HG03196 (cell line): ENCODE results near the gene SF3A1.
A peak's percentile ranks its signal among the peaks of the same experiment; 100 is the strongest.

Experiments
- ATAC-seq: cut with Tn5 transposase; IDR thresholded peaks from one replicate; pipeline ENCODE4 v1.9.1; 2021; ENCODE audit not compliant: unreplicated experiment

The SF3A1 gene

GRCh38 chr22:30306627-30307011 lies 50.1 kb downstream of the SF3A1 start:
- no peak for ATAC-seq

GRCh38 chr22:30305906-30306626 lies 50.6 kb downstream of the SF3A1 start:
- ATAC-seq = no peak

GRCh38 chr22:30305519-30305905 lies 51.2 kb downstream of the SF3A1 start:
- peak; percentile 40 for ATAC-seq

GRCh38 chr22:30304495-30305244 lies 52.0 kb downstream of the SF3A1 start:
- no peak for ATAC-seq

GRCh38 chr22:30302810-30303138 lies 53.9 kb downstream of the SF3A1 start:
- ATAC-seq = no peak

- ATAC-seq = no peak
Measured at GRCh38 chr22:30301995-30302809, 54.5 kb downstream of the SF3A1 start.

GRCh38 chr22:30299322-30299721 lies 57.4 kb downstream of the SF3A1 start:
- no peak for ATAC-seq

GRCh38 chr22:30297991-30298701 lies 58.5 kb downstream of the SF3A1 start:
- no peak for ATAC-seq

GRCh38 chr22:30297276-30297990 lies 59.3 kb downstream of the SF3A1 start:
- no peak for ATAC-seq

- no peak for ATAC-seq
Measured at GRCh38 chr22:30296833-30297232, 59.9 kb downstream of the SF3A1 start.

- no peak for ATAC-seq
Measured at GRCh38 chr22:30296324-30296723, 60.4 kb downstream of the SF3A1 start.

GRCh38 chr22:30295576-30295975 lies 61.1 kb downstream of the SF3A1 start:
- no peak for ATAC-seq

- no peak for ATAC-seq
Measured at GRCh38 chr22:30294830-30295229, 61.9 kb downstream of the SF3A1 start.

- ATAC-seq = no peak
Measured at GRCh38 chr22:30294066-30294465, 62.6 kb downstream of the SF3A1 start.

GRCh38 chr22:30293026-30293425 lies 63.7 kb downstream of the SF3A1 start:
- no peak for ATAC-seq

- ATAC-seq = no peak
Measured at GRCh38 chr22:30292069-30292970, 64.4 kb downstream of the SF3A1 start.

- no peak for ATAC-seq
Measured at GRCh38 chr22:30291058-30291892, 65.4 kb downstream of the SF3A1 start.

- no peak for ATAC-seq
Measured at GRCh38 chr22:30290342-30291057, 66.2 kb downstream of the SF3A1 start.
